Measurements from ENCODE around the gene ATXN1. TPM values are rescaled to one million over a fixed set of nuclear protein-coding genes. Genes with fewer than 3 reads are reported as not detected.

Gene ATXN1
- total RNA-seq, 4 donors from 2014 or later: 21.0 to 102 (median 51.1) TPM

DNA sequence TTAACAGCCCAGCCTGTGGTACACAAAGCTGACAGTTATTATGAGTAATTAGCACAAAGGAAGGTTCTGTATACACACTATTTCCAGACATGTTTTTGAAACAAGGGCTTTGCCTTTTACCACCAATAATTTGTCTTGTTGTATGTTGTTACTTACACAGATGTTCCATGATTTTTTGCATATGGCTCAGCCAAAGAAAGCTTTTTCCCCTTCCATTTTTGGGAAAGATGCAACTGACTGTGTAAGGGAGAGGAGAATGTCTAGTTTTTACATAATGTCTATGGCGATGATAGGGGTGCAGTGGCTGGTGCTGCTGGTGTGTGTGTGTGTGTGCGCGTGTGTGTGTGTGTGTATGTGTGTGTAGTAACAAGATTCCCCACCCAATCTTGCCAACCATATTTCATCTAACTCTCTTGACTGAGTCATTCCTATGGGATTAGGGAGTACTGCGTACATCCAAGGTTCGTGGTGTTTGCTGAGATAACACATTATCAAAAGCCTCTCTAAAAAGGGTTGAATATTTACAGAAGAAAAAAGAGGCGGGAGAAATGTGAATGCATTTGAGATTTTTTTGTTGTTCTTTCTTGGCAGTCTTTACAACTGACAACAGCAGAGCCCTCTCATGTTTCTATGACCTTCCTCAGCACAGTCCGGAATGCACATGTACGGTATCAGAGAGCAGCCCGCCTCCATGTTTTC lies 330.7 kb downstream of the ATXN1 start:
- Histone ChIP-seq H3K27me3 (no peaks in the 10 kb centered on the region), H3K9me3 (no peaks in the 10 kb centered on the region), H3K36me3 (no peaks in the 10 kb centered on the region), H3K4me1 (peaks cover 8 to 20% of the 10 kb centered on the region in 2 donors), H3K4me3 (no peak overlapping the region), H3K27ac (peak overlapping the region in 1 of 2 donors; percentile 1)
- intact Hi-C loops (cut with DNase I; ENCODE audit: low total_unique reads): no loop called here
- no peak for DNase-seq
- no peak for TF ChIP-seq POLR2A (IDR thresholded peaks at IDR 0.05)
- TF ChIP-seq, protein P1, sequence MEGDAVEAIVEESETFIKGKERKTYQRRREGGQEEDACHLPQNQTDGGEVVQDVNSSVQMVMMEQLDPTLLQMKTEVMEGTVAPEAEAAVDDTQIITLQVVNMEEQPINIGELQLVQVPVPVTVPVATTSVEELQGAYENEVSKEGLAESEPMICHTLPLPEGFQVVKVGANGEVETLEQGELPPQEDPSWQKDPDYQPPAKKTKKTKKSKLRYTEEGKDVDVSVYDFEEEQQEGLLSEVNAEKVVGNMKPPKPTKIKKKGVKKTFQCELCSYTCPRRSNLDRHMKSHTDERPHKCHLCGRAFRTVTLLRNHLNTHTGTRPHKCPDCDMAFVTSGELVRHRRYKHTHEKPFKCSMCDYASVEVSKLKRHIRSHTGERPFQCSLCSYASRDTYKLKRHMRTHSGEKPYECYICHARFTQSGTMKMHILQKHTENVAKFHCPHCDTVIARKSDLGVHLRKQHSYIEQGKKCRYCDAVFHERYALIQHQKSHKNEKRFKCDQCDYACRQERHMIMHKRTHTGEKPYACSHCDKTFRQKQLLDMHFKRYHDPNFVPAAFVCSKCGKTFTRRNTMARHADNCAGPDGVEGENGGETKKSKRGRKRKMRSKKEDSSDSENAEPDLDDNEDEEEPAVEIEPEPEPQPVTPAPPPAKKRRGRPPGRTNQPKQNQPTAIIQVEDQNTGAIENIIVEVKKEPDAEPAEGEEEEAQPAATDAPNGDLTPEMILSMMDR (IDR thresholded peaks at IDR 0.05): no peak

DNA sequence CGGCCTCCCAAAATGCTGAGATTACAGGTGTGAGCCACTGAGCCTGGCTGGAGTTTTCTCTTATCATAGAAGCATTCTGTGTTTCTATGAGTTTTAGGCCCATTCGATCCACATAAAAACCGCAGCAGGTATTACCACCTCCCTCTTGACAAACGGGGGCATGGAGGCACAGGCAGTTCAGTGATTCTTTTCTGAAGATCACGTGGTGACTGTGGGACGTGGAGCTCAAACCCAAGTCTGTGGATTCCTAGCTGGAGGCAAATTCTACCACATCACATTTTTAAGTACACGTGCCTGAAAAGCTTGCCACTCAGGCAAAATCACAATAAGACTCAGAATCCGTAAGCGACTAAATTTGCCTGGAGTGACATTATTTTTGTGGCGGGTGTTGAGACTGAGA lies 331.6 kb downstream of the ATXN1 start:
- no peak overlapping the region for H3K4me3 ChIP-seq
- no peaks in the 10 kb centered on the region for H3K36me3 ChIP-seq
- no peak overlapping the region for H3K27ac ChIP-seq
- TF ChIP-seq POLR2A (IDR thresholded peaks at IDR 0.05): no peak
- TF ChIP-seq, protein P1 (IDR thresholded peaks at IDR 0.05): no peak
- intact Hi-C loops (cut with DNase I; ENCODE audit: low total_unique reads): no loop called here
- H3K27me3 ChIP-seq: no peaks in the 10 kb centered on the region
- H3K4me1 ChIP-seq: peaks cover 8 to 20% of the 10 kb centered on the region in 2 donors
- no peaks in the 10 kb centered on the region for H3K9me3 ChIP-seq
- DNase-seq: no peak

DNA sequence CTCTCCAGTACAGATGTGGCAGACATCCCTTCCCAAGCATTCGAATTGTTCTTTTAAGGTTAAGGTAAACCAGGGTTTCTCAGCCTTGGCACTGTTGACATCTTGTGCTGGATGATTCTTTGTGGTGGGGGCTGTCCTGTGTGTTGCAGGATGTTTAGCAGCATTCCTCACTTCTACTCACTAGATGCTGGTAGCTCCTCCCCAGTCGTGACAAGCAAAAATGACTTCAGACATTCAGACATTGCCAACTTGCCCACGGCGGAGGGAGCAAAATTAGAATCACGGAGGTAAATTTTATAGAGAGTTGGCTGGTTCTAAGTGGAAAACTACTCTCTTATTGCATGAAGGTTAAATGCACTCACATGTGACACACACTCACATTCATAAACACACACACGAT lies 334.1 kb downstream of the ATXN1 start:
- no peaks in the 10 kb centered on the region for H3K36me3 ChIP-seq
- H3K27me3 ChIP-seq: no peaks in the 10 kb centered on the region
- no peak for DNase-seq
- intact Hi-C loops (cut with DNase I; ENCODE audit: low total_unique reads): no loop called here
- H3K9me3 ChIP-seq: no peaks in the 10 kb centered on the region
- no peak for TF ChIP-seq POLR2A (IDR thresholded peaks at IDR 0.05)
- TF ChIP-seq, protein P1 (IDR thresholded peaks at IDR 0.05): no peak
- H3K27ac ChIP-seq: no peak overlapping the region
- H3K4me3 ChIP-seq: no peak overlapping the region
- H3K4me1 ChIP-seq: peaks cover 0 to 16% of the 10 kb centered on the region in 2 donors

DNA sequence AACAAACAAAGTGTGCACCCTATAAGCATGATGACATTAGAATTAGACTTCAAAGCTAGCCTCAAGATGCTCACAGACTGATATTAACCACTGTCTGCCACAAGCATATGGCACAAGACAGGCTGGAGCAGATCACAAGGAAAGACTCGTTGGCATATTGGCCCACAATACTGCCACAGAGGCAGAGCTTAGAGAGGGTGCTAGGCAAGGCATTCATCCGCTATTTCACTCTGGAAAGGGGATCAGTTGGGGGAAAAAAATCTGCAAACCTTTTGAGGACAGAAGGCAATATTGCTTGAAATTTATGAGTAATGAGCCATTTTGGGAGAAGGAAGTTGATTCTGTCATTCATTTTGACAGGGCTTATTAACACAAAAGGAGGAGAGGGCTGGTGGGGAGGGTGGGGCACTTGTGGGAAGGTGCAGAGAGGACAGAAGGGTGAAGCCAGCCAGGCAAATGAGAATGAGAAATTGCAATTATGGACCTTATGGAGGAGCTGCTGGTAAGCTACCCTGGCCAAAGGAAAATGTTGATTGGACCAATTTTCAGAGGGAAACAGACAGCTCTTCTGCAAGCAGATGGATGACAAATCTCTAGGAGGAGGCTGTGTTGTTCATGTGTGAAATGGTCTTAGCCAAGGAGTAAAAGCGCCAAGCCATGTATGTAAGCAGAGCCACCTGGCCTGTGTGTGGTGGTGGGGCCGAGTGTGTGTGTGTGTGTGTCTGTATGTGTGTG lies 335.2 kb downstream of the ATXN1 start:
- TF ChIP-seq, protein P1 (IDR thresholded peaks at IDR 0.05): no peak
- TF ChIP-seq POLR2A (IDR thresholded peaks at IDR 0.05): no peak
- peaks cover 5 to 6% of the 10 kb centered on the region in 2 donors for H3K4me1 ChIP-seq
- H3K4me3 ChIP-seq: no peak overlapping the region
- H3K27me3 ChIP-seq: no peaks in the 10 kb centered on the region
- no peaks in the 10 kb centered on the region for H3K36me3 ChIP-seq
- H3K27ac ChIP-seq: no peak overlapping the region
- intact Hi-C loops (cut with DNase I; ENCODE audit: low total_unique reads): no loop called here
- no peaks in the 10 kb centered on the region for H3K9me3 ChIP-seq
- DNase-seq: no peak

DNA sequence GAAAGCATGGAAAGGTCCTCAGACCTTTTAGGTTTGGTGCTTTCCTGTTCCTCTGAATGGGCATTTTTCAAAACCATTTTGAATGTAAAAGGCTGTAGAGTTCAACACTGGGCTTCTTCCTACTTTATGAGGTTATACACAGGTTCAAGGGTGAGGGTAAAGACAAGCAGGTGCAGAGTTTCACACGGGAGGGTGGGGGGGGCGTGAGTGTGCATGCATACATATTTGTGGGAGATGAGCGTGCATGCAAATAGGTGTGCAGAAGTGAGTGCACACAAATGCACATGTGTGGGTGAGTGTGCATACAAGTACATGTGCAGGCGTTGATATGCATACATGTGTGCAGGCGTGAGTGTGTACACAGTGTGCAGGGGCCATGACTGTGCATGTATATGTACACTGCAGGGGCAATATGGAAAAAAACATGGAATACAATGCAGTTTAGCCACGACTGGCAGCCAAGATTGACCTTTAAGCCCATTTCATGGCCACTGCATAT lies 339.7 kb downstream of the ATXN1 start:
- H3K4me3 ChIP-seq: no peak overlapping the region
- H3K27me3 ChIP-seq: no peaks in the 10 kb centered on the region
- TF ChIP-seq, protein P1 (IDR thresholded peaks at IDR 0.05): no peak
- no peak for TF ChIP-seq POLR2A (IDR thresholded peaks at IDR 0.05)
- no peaks in the 10 kb centered on the region for H3K9me3 ChIP-seq
- DNase-seq: no peak
- peak overlapping the region in 1 of 2 donors; percentile 66 for H3K27ac ChIP-seq
- H3K4me1 ChIP-seq: peaks cover 0 to 6% of the 10 kb centered on the region in 2 donors
- H3K36me3 ChIP-seq: no peaks in the 10 kb centered on the region
- intact Hi-C loops (cut with DNase I; ENCODE audit: low total_unique reads): no loop called here
